Posterior cingulate gyrus (tissue), 11 donors: ENCODE data around the gene RBM42.

Source experiments
- DNase-seq, 10 donors: peaks; one replicate each; pipeline versions ENCODE4 v3.0.0 to v3.0.0-alpha.2; 2020 to 2021; ENCODE audit warnings: mixed read lengths in 3 of 10
- intact Hi-C: fragments of 100-400 bp; cut with DNase I; formaldehyde crosslinking; loops from one replicate; pipeline ENCODE4 v1.15.1; 2023

Gene RBM42

DNA sequence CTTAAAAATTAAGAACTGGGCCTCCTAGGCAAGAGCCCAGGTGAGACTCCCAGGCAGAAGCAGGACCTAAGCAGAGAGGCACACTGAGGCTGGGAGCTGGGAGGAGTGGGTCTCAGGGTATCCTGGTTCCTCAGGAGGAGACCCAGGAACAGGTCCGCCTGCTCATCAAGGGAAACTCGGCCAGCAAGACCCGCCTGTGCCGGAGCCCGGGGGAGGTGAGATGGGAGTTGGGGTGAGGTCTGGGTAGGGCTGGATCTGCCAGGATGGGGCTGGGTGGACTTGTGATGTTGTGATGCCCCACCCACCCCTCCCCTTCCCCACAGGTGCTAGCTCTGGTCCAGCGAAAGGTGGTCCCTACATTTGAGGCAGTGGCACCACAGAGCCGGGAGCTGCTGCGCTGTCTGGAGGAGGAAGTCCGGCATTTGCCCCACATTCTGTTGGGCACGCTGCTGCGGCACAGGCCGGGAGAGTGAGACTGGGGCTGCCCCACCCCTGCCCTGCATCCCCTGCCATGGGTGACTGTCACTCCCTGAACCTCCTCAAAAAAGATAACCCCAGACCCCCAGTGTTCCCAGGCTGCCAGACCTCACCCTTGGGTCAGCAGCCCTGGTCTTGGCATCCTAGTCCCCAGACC is 9.4 kb upstream of the RBM42 start:
- DNase-seq = peak in 1 of 10 donors; percentile 55
- intact Hi-C loops = no loop called here

DNA sequence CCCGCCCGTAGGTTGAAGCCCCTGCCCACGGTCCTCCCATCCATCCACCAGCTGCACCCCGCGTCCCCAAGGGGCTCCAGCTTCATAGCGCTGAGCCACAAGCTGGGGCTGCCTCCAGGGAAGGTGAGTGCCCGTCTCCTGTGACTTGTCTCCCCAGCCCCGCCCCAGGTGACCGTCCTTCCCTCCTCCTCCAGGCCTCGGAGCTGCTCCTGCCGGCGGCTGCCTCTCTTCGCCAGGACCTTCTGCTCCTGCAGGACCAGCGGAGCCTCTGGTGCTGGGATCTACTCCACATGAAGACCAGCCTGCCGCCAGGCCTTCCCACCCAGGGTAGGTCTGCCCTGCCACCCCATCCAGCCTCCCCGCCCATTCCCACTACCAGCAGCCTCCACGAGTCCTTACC is 8.8 kb upstream of the RBM42 start:
- peak in 1 of 10 donors; percentile 81 for DNase-seq

DNA sequence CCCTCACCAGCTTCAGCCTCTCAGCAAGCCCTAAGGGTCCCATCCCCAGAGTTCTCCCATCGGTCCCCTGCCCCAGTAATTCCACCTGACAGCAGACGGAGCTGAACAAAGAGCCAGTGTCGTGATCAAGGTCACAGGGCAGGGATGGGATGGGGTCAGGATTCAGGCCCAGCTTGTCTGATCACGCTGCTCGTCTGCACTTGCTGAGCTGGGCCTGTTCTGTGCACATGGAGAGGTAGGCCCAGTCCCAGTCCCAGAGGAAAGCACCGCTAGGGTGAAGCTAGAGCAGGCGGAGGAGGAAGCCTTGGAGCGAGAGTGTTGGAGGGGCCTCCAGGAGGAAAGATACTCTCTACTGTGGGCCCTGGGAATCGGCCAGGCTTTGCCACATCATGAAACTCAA is 7.1 kb upstream of the RBM42 start:
- peak in 2 of 10 donors; percentile 18 to 67 for DNase-seq

More for the DNA sequence above, 8.8 kb upstream of the RBM42 start:
- intact Hi-C loops = no loop called here

DNA sequence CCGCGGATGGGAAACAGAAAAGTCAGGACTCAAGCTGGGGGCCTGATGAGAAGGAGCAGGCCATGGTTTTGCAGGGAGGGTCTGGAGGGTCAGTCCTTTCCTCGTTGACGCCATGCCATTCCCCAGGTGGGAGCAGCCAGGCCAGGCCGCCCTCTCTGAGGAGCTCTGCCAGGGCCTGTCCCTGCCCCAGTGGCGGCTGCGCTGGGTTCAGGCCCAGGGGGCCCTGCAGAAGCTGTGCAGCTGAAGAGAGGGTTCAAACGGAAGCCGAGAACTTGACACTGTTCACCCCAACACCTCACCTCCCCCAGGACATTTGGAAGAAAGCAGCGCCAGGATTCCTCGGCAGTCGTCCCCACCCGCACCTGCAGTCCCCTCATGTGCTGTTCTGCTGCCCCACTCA is 6.1 kb upstream of the RBM42 start:
- peak in 1 of 10 donors; percentile 47 for DNase-seq
- intact Hi-C loops = no loop called here

More for the DNA sequence above, 7.1 kb upstream of the RBM42 start:
- intact Hi-C loops = no loop called here

DNA sequence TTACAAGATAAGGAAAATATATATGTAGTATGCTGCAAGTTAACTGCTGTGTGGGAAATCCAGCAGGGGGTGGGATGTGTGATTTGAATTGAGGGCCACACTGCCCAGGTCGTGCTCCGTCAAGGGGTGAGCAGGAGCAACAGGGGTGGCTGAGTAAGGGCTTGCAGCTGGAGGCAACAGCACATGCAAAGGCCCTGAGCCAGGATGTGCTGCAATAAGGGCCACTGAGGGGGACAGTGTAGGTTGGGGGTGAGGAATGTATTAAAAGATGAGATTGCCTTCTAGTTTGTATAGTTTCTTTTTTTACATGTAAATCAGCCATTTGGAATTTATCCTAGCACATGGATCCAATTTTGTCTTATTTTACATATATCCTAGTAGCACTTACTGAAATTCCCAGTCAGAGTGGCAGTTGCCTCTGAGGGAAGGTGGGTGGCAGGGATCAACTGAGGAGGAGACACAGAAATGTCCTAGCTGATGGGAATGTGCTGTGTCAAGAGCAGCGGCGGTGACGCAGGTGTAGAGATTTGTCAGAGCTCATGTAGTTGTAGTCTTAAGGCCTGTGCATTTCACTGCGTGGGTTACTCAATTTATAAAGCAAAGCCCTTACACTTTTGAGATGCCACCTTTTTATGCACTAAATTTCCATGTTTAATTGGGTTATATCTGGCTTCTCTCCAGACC is 5.4 kb upstream of the RBM42 start:
- intact Hi-C loops = no loop called here

DNA sequence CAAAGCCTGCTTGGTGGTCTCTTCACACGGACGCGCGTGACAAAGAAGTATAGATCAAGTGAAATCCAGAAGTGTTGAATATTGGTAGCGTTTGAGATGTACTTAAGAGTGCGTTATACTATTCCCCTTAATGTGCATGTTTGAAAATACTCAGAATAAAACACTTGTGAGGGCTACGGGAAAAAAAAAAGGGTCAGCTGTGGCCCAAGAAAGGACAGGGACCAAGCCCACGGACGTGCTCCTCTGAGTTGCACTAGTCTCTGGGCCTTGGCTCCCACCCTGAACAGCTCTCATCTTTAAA is 622 bp upstream of the RBM42 start:
- DNase-seq = no peak
- intact Hi-C loops = loop anchor here (2.0 to 5.0 kb wide), 2 partner anchors 15 to 81 kb away; partner anchors contain the start of genes HAUS5 and TMEM147

More for the DNA sequence above, 5.4 kb upstream of the RBM42 start:
- DNase-seq = peak in 4 of 10 donors; percentile 19 to 90 (median 56)

DNA sequence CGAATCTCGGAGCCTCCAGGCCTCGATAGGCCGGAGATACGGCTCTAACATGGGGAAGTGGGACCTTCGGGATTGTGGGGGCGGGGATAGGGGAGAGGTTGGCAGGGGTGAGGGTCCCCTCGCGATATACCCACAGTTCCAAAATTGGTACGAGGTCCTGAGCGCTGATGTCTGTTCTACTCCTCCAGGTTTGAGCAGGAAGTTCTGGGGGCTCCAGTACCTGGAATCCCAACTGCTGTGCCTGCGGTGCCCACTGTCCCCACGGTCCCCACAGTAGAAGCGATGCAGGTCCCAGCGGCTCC is 447 bp downstream of the RBM42 start:
- intact Hi-C loops = loop anchor here (2.0 to 5.0 kb wide), 2 partner anchors 16 to 82 kb away; partner anchors contain the start of genes HAUS5 and TMEM147
- no peak for DNase-seq

DNA sequence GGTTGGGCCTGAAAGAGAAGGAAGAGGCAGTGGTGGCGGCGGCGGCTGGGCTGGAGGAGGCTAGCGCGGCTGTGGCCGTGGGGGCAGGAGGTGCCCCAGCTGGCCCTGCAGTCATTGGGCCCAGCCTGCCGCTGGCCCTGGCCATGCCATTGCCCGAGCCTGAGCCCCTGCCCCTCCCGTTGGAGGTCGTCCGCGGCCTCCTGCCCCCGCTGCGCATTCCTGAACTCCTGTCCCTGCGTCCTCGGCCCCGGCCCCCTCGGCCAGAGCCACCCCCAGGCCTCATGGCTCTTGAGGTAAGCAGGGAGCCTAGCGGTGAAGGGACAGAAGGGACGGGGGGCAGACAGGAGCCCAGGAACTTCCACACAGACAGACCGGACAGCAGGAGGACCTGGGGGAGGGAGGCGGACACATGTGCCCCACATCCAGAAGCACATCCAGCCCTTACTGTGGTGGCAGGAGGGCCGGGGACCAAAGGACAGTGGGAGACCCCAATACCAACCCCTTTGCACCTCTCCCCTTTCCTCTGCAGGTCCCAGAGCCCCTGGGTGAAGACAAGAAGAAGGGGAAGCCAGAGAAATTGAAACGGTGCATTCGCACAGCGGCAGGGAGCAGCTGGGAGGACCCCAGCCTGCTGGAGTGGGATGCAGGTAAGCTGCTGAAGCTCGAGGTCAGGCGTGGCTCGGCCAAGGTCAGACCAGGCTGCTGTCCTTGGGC is 5.0 kb downstream of the RBM42 start:
- no peak for DNase-seq
- intact Hi-C loops = no loop called here

DNA sequence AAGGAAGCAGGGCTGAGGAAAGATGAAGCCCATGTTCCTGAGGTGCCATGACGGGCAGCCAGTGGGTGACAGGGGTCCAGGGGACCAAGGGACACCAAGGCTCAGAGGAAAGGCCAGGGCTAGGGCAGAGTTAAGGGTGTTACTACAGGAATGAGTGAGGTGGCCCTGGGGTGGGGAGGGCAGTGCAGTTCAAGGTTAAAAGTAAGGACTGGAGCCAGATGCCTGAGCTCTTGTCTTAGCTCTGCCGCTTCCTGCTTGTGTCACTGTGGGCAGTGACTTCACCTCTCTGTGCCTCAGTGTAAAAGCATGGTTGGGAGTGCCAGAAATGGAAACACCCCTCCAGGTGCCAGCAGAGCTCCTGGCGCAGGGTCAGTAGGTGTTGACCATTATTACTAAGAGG is 7.8 kb downstream of the RBM42 start:
- intact Hi-C loops = no loop called here
- DNase-seq = no peak

DNA sequence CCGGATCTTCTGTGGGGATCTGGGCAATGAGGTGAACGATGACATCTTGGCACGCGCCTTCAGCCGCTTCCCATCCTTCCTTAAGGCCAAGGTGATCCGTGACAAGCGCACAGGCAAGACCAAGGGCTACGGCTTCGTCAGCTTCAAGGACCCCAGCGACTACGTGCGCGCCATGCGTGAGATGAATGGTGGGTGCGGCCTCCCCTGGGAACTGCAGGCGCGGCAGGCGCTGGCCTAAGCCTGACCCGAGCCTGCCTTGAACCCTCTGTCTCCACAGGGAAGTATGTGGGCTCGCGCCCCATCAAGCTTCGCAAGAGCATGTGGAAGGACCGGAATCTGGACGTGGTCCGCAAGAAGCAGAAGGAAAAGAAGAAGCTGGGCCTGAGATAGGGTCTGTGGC is 8.3 kb downstream of the RBM42 start:
- no peak for DNase-seq
- intact Hi-C loops = no loop called here

DNA sequence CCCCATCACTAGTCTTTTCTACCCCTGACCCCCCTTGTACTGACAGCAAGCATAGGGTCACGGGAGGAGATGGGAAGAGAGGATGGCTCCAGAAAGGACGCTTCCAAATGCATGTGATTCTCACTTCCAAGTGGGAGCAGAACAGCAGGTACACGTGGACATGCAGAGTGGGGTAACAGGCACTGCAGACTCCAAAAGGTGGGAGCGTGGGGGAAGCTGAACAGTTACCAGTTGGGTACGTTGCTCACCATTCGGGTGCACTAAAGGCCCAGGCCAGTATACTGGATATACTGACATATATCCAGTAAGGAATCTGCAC is 10.4 kb downstream of the RBM42 start:
- intact Hi-C loops = no loop called here

DNA sequence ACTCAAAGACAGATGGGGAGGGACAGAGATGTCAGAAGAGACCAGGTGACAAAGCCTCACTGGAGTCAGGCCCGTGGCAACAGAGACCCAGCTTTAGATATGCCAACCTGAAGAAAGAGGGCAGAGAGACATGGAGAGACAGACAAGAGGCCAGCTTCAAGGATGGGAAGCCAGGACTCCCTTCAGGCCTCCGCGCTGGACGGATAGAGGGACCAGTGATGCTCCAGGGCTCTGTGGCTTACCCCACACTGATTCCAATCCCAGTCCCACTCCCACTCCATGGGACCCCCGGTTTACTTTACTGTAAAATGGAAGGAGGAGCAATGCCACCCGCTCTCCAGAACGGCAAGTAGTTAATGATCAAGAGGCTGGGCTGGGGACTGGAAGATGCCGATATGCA is 11.0 kb downstream of the RBM42 start:
- intact Hi-C loops = no loop called here
- DNase-seq = no peak

More for the DNA sequence above, 10.4 kb downstream of the RBM42 start:
- no peak for DNase-seq

DNA sequence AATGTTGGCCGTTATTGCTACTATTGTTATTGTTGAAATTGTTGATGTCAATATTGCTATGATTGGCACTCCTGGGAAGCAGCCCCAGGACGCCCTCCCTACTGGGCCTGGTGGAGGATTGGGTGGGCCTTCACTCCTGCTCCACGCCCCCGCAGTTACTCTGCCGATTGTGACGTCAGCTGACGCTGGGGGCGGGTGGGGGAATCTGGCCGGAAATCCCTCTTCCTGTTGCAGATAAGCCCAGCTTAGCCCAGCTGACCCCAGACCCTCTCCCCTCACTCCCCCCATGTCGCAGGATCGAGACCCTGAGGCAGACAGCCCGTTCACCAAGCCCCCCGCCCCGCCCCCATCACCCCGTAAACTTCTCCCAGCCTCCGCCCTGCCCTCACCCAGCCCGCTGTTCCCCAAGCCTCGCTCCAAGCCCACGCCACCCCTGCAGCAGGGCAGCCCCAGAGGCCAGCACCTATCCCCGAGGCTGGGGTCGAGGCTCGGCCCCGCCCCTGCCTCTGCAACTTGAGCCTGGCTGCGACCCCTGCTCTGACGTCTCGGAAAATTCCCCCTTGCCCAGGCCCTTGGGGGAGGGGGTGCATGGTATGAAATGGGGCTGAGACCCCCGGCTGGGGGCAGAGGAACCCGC is 12.8 kb downstream of the RBM42 start, which contains the start of gene ETV2:
Gene ETV2, plus strand, starts transcription at position 231 of the 637 bp plus-strand sequence. CDS start 716 bp downstream, outside the sequence.
- no peak for DNase-seq
- intact Hi-C loops = no loop called here

DNA sequence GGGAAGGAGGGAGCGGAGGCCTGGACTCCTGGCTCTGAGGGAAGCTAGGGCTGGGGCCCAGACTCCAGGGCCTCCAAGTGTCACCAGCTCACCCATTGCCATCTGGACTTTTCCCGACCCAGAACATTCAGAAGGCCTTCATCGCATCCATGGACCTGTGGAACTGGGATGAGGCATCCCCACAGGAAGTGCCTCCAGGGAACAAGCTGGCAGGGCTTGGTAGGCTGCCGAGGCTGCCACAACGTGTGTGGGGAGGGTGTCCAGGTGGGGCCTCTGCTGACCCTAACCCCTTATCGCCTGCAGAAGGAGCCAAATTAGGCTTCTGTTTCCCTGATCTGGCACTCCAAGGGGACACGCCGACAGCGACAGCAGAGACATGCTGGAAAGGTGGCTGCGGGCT is 13.5 kb downstream of the RBM42 start:
- no peak for DNase-seq
- intact Hi-C loops = no loop called here

DNA sequence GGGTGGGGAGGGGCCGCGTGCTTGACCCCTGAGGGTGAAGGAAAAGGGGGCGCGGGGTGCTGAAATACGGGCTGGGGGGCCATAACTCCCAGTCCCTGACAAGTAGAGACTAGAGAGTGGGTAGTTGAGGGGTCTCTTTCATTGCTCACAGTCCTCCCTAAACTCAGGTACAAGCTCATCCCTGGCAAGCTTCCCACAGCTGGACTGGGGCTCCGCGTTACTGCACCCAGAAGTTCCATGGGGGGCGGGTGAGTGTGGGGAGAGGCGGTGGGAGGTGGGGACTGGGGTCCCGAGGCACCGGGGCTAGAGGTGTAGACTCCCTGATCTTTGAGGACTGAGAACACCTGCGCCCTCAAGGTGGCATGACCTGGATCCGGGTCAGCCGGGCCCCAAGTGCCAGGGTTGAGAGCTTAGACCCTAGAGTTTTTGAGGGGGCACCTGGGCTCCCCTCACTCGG is 14.0 kb downstream of the RBM42 start:
- no peak for DNase-seq
- intact Hi-C loops = no loop called here

DNA sequence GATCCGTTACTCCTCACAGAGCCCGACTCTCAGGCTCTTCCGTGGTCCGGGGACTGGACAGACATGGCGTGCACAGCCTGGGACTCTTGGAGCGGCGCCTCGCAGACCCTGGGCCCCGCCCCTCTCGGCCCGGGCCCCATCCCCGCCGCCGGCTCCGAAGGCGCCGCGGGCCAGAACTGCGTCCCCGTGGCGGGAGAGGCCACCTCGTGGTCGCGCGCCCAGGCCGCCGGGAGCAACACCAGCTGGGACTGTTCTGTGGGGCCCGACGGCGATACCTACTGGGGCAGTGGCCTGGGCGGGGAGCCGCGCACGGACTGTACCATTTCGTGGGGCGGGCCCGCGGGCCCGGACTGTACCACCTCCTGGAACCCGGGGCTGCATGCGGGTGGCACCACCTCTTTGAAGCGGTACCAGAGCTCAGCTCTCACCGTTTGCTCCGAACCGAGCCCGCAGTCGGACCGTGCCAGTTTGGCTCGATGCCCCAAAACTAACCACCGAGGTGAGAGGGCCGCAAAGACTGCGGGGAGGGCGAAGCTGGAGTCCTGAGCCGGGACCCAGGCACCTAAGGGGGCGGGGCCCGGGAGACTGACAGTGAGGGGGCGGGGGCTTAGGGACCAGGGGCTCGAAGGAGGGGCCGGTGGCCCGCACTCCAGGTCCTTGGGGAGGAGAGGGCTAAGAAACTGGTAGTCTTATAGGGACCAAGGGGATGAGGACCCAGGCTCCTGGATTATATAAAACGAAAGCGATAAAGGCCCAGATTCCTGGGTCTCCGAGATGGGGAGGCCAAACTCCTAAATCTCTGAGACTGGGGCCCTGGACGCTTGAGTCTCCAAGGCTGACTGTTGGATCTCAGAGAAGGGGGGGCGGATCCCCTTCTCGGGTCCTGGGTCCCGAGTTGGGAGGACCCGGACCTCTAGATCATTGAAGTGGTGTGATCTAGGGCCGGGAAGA is 14.7 kb downstream of the RBM42 start:
- intact Hi-C loops = no loop called here
- peak in 7 of 10 donors; percentile 19 to 92 (median 60) for DNase-seq

DNA sequence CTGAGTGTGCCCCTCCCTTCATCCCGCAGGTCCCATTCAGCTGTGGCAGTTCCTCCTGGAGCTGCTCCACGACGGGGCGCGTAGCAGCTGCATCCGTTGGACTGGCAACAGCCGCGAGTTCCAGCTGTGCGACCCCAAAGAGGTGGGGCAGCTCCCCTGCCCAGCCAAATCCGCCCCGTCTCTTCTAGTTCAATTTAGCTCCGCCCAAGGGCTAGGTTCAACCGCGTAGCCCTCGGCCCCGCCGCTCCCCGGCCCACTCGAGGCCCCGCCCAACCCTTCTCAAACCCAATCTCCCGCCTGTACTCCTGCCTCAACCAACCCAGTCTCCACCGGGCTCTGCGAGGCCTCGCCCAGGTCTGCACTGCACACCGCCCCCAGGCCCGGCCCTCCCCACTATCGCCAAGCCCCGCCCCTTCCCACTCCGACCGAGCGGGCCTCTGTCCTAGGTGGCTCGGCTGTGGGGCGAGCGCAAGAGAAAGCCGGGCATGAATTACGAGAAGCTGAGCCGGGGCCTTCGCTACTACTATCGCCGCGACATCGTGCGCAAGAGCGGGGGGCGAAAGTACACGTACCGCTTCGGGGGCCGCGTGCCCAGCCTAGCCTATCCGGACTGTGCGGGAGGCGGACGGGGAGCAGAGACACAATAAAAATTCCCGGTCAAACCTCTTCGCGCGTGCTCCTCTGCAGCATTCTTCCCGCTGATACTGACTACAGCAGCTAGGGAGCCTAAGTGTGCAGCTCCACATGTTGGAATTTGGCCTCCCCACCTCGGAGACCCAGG is 15.6 kb downstream of the RBM42 start:
- intact Hi-C loops = no loop called here
- DNase-seq = peak; percentile 46 to 96 (median 70)

DNA sequence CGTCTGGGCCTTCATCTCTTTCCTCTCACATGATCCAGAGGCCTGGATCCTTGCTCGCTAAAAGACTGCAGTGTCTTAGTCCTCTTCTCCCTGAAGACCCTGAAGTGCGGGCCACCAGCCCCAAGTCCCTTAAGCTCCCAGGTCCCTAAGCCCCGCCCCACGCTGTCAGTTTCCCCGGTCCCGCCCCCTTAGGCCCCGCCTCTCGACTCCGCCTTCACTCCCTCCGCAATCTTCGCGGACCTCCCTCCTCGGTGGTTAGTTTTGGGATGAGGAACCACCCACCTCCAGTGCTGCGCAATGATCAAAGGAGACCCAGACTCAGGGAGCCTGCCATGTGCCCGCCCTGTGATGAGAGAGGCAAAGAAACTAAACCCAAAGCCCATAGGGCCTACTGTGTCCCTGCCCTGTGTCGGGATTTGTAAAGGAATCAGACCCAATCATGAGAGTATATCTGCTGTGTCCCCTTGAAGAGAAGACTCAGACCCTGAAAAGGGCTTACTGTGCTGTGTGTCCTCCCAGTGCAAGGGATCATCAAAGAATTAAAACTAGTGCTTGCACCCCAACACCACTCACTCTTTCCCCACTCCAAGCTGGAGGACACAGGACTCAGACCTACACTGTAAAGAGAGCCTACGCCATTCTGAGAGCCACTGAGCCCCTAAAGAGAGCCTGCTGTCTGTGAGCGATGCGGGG is 16.3 kb downstream of the RBM42 start:
- intact Hi-C loops = no loop called here
- peak; percentile 36 to 95 (median 72) for DNase-seq
